Liver (tissue), 9 donors: ENCODE data around the gene PREX1. TPM values are rescaled to one million over a fixed set of nuclear protein-coding genes. Genes with fewer than 3 reads are reported as not detected.

Experiments used
- DNase-seq: peaks from one replicate; pipeline ENCODE4 v3.0.0-alpha.2; 2017; ENCODE audit warnings: low spot score
- H3K27ac ChIP-seq, 2 donors: one replicate each; pipeline ENCODE4 v1.7.0; 2013; ENCODE audit warnings: inconsistent platforms in 2 of 2, low read length in 2 of 2, control low read depth in 1 of 2, low read depth in 1 of 2, mild to moderate bottlenecking in 1 of 2
- H3K27me3 ChIP-seq, 4 donors: one replicate each; pipeline versions ENCODE4 v1.6.1 to v1.7.0; 2013; ENCODE audit warnings: low read length in 3 of 4, inconsistent platforms in 1 of 4, mild to moderate bottlenecking in 1 of 4, moderate library complexity in 1 of 4; ENCODE audit not compliant: control insufficient read depth in 4 of 4, insufficient read depth in 4 of 4
- H3K36me3 ChIP-seq, 4 donors: one replicate each; pipeline versions ENCODE4 v1.6.1 to v1.7.0; 2013; ENCODE audit warnings: low read length in 3 of 4, mild to moderate bottlenecking in 3 of 4, low read depth in 1 of 4, moderate library complexity in 1 of 4; ENCODE audit not compliant: control insufficient read depth in 4 of 4, insufficient read depth in 3 of 4
- H3K4me1 ChIP-seq, 4 donors: one replicate each; pipeline versions ENCODE4 v1.6.1 to v1.7.0; 2013; ENCODE audit warnings: low read length in 3 of 4, mild to moderate bottlenecking in 3 of 4, moderate library complexity in 1 of 4; ENCODE audit not compliant: control insufficient read depth in 4 of 4, insufficient read depth in 4 of 4
- H3K4me3 ChIP-seq, 3 donors: one replicate each; pipeline versions ENCODE4 v1.6.1 to v1.7.0; 2013; ENCODE audit warnings: low read length in 3 of 3, control low read depth in 1 of 3, low read depth in 1 of 3, mild to moderate bottlenecking in 1 of 3
- H3K9ac ChIP-seq, 2 donors: one replicate each; pipeline ENCODE4 v1.7.0; 2013; ENCODE audit warnings: low read length in 2 of 2, mild to moderate bottlenecking in 2 of 2, moderate library complexity in 2 of 2, control low read depth in 1 of 2, low read depth in 1 of 2
- H3K9me3 ChIP-seq, 4 donors: one replicate each; pipeline versions ENCODE4 v1.6.1 to v1.7.0; 2013; ENCODE audit warnings: low read length in 3 of 4; ENCODE audit not compliant: control insufficient read depth in 4 of 4
- ATF3 ChIP-seq: IDR thresholded peaks from 2 replicates; pipeline ENCODE4 v1.6.1; 2016; ENCODE audit warnings: antibody characterized with exemption
- EGR1 ChIP-seq, 2 donors: IDR thresholded peaks; 2 replicates each; pipeline ENCODE4 v1.6.1; 2016 to 2018; ENCODE audit warnings: antibody characterized with exemption in 2 of 2, low read depth in 2 of 2
- FOXA1 ChIP-seq: IDR thresholded peaks from 2 replicates; pipeline ENCODE4 v1.6.1; 2016; ENCODE audit warnings: antibody characterized with exemption
- JUND ChIP-seq, 2 donors: IDR thresholded peaks; 2 replicates each; pipeline ENCODE4 v1.6.1; 2016; ENCODE audit warnings: antibody characterized with exemption in 2 of 2
- RAD21 ChIP-seq, 2 donors: IDR thresholded peaks; 2 replicates each; pipeline ENCODE4 v1.6.1; 2016; ENCODE audit warnings: antibody characterized with exemption in 2 of 2, mild to moderate bottlenecking in 2 of 2
- RXRA ChIP-seq, 2 donors: IDR thresholded peaks; 2 replicates each; pipeline ENCODE4 v1.6.1; 2017 to 2018; ENCODE audit warnings: antibody characterized with exemption in 2 of 2, mild to moderate bottlenecking in 1 of 2
- YY1 ChIP-seq: IDR thresholded peaks from 2 replicates; pipeline ENCODE4 v1.6.1; 2016; ENCODE audit warnings: antibody characterized with exemption, mild to moderate bottlenecking
- WGBS: extraction: QIAGEN DNeasy Blood & Tissue Kit; methylation state at CpG from one replicate; pipeline ENCODE4 v1.1.7; 2013; 5-methylcytosine and 5-hydroxymethylcytosine counted together
- polyA plus RNA-seq, 2 donors: library from polyadenylated mRNA; stranded (reverse) in 1 of 2; unstranded in 1 of 2; fragments of 200-250 nt in 1 of 2; fragments of >200 nt in 1 of 2; fragmentation: Nextera tagmentation in 1 of 2; extraction: Ambion mirVana in 1 of 2; gene quantifications; one replicate each; pipeline versions ENCODE4 v1.2.1 to v1.2.3, GENCODE V29; 2013 to 2015
- total RNA-seq, 2 donors: library from RNA; depleted of rRNA; stranded (reverse); fragments of >200 nt; gene quantifications; one replicate each; pipeline ENCODE4 v1.2.3, GENCODE V29; 2014
- donor health status: healthy.
- donor health status: healthy.
- donor health status: healthy.
- donor health status: healthy.
- donor health status: healthy.

PREX1 gene
- total and polyA plus RNA-seq, 4 donors = 2.2 to 18.0 (median 10.8) TPM

- no peaks in the 10 kb centered on the region for H3K36me3 ChIP-seq
- no peak overlapping the region for H3K27ac ChIP-seq
- H3K9me3 ChIP-seq = no peaks in the 10 kb centered on the region
- H3K4me1 ChIP-seq = no peaks in the 10 kb centered on the region
- 9% methylated on average over 1 of the region's 1 CpG for WGBS
- H3K4me3 ChIP-seq = no peak overlapping the region
- H3K9ac ChIP-seq = no peak overlapping the region
- H3K27me3 ChIP-seq = no peaks in the 10 kb centered on the region
- DNase-seq = no peak
- TF ChIP-seq JUND (IDR thresholded peaks at IDR 0.05) = no peak
- no peak for TF ChIP-seq ATF3
- no peak for TF ChIP-seq YY1
- no peak for TF ChIP-seq RXRA (IDR thresholded peaks at IDR 0.05)
- no peak for TF ChIP-seq RAD21 (IDR thresholded peaks at IDR 0.05)
- TF ChIP-seq FOXA1 = no peak
- TF ChIP-seq EGR1 (IDR thresholded peaks at IDR 0.05; ENCODE audit: low read depth in 2 of 2) = no peak
Observed at GRCh38 chr20:48574383-48574782, 253.4 kb downstream of the PREX1 start.

Other genes with a start within 250 kb of the PREX1 start
- 10 to 100 TPM; 22.0 to 51.3 TPM for gene ARFGEF2, start 93.7 kb upstream of the PREX1 start, total RNA-seq
- gene ARFGEF2, start 93.7 kb upstream of the PREX1 start, polyA plus RNA-seq = 10 to 100 TPM; 10.3 to 11.2 TPM
- gene CSE1L, start 218.3 kb upstream of the PREX1 start, total RNA-seq = 10 to 100 TPM; 24.3 to 48.8 TPM
- 10 to 100 TPM; 13.1 to 14.4 TPM for gene CSE1L, start 218.3 kb upstream of the PREX1 start, polyA plus RNA-seq